Panc1 (cell line): Measurements from ENCODE around the gene CLDN5. TPM values are rescaled to one million over a fixed set of nuclear protein-coding genes. Genes with fewer than 3 reads are reported as not detected.

Source experiments
- ATAC-seq: fragments of 200-7000 bp; cut with Tn5 transposase; 2 replicates; pipeline ENCODE4 v1.9.1; 2020; ENCODE audit warnings: mild to moderate bottlenecking, moderate library complexity
- BruUV-seq: library from RNA; stranded (reverse); fragments of 400-500 nt; replicated peaks from 2 replicates; lab custom pipeline; 2021; lab: Mats Ljungman, UMichigan
- CTCF ChIA-PET: fragments of 300-600 bp; sonication (Branson Sonifier 250); formaldehyde crosslinking; loops from one replicate; lab custom pipeline; 2022; ENCODE audit warnings: antibody characterized with exemption; lab: Charles Lee
- POLR2A ChIA-PET: fragments of 300-600 bp; sonication (Branson Sonifier 250); formaldehyde crosslinking; loops from one replicate; lab custom pipeline; 2022; ENCODE audit warnings: antibody characterized with exemption; lab: Charles Lee
- DNase-seq: peaks from one replicate; pipeline ENCODE4 v3.0.0-alpha.2; 2010; ENCODE audit warnings: low read depth, low spot score
- H3K27ac ChIP-seq: 2 replicates; pipeline ENCODE4 v1.5.1; 2011; ENCODE audit warnings: mild to moderate bottlenecking, low read length, inconsistent platforms
- H3K27me3 ChIP-seq: fragments of 200-500 bp; sonication (Bioruptor generic); 2 replicates; pipeline ENCODE4 v1.6.0; 2014; ENCODE audit warnings: low read length, inconsistent platforms; ENCODE audit not compliant: control insufficient read depth, insufficient read depth
- H3K36me3 ChIP-seq: fragments of 200-500 bp; sonication (Bioruptor generic); 2 replicates; pipeline ENCODE4 v1.5.1; 2014; ENCODE audit warnings: inconsistent platforms, mild to moderate bottlenecking, low read length, moderate library complexity; ENCODE audit not compliant: control insufficient read depth, insufficient read depth
- H3K4me1 ChIP-seq: 2 replicates; pipeline ENCODE4 v1.5.1; 2011; ENCODE audit warnings: inconsistent platforms, mild to moderate bottlenecking, low read length, moderate library complexity; ENCODE audit not compliant: control insufficient read depth, insufficient read depth
- H3K4me3 ChIP-seq, 2 experiments: 2 replicates each; pipeline ENCODE4 v1.5.1; 2011 to 2012; ENCODE audit warnings: low read depth in 2 of 2, low read length in 2 of 2, mild to moderate bottlenecking in 2 of 2, inconsistent platforms in 1 of 2, moderate library complexity in 1 of 2
- H3K9me3 ChIP-seq: fragments of 200-500 bp; sonication (Bioruptor generic); 2 replicates; pipeline ENCODE4 v1.5.1; 2014; ENCODE audit warnings: low read depth, mild to moderate bottlenecking, inconsistent platforms, low read length, moderate library complexity; ENCODE audit not compliant: control insufficient read depth, insufficient read depth
- POLR2AphosphoS5 ChIP-seq: IDR thresholded peaks from 2 replicates; pipeline ENCODE4 v1.6.1; 2012; ENCODE audit warnings: mild to moderate bottlenecking, low read depth, low read length, moderate library complexity
- REST ChIP-seq, 2 experiments: IDR thresholded peaks; 2 replicates each; pipeline ENCODE4 v1.6.1; 2011 to 2012; ENCODE audit warnings: low read depth in 2 of 2, control low read depth in 1 of 2, low read length in 1 of 2, mild to moderate bottlenecking in 1 of 2, moderate library complexity in 1 of 2; ENCODE audit not compliant: insufficient read depth in 1 of 2
- SIN3A ChIP-seq: IDR thresholded peaks from 2 replicates; pipeline ENCODE4 v1.6.1; 2012; ENCODE audit warnings: low read depth, mild to moderate bottlenecking, low read length, moderate library complexity, borderline replicate concordance; ENCODE audit not compliant: insufficient read depth
- TCF7L2 ChIP-seq: IDR thresholded peaks from 2 replicates; pipeline ENCODE4 v1.6.1; 2011; ENCODE audit warnings: mild to moderate bottlenecking, low read depth, low read length, inconsistent platforms
- in situ Hi-C: cut with HindIII; loops from 2 replicates; pipeline ENCODE4 v1.10.0; 2016; ENCODE audit warnings: low sequenced_read_pairs, low pct_unique_long_range_greater_than_20kb
- intact Hi-C: fragments of 100-400 bp; cut with micrococcal nuclease; formaldehyde crosslinking; loops from one replicate; pipeline ENCODE4 v1.10.0; 2022; ENCODE audit not compliant: unreplicated experiment
- total RNA-seq: library from RNA; stranded (reverse); gene quantifications from one replicate; pipeline ENCODE4 v1.2.1, GENCODE V29; 2021; ENCODE audit not compliant: unreplicated experiment
- TF ChIP-seq, protein P1 (sequence below): fragments of 450-650 bp; IDR thresholded peaks from 2 replicates; pipeline ENCODE4 v1.5.1; 2017; ENCODE audit warnings: mild to moderate bottlenecking

Gene CLDN5
- total RNA-seq, 1 experiment from 2014 or later: 0.18 TPM

DNA sequence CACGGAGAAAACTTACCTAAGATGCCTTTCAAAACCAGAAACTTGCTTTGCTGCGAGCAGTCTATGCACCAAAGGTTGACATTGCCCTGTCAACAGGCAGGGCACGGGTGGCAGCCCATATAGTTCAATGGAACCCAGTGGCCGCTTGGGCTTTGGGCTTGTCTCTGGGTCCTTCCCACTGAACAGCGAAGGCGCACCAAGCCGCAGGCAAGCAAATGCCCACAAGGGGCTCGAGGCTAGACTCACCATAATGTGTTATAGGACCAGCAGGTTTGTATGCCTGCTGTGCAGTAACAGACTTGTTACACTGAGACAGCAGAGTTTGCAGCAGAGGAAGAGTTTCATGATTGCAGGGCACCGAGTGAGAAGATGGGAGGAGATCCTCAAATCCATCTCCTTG, 20.3 kb downstream of the CLDN5 start:
- in situ Hi-C loops: no loop called here
- POLR2A ChIA-PET: no interaction called here
- TF ChIP-seq, protein P1, sequence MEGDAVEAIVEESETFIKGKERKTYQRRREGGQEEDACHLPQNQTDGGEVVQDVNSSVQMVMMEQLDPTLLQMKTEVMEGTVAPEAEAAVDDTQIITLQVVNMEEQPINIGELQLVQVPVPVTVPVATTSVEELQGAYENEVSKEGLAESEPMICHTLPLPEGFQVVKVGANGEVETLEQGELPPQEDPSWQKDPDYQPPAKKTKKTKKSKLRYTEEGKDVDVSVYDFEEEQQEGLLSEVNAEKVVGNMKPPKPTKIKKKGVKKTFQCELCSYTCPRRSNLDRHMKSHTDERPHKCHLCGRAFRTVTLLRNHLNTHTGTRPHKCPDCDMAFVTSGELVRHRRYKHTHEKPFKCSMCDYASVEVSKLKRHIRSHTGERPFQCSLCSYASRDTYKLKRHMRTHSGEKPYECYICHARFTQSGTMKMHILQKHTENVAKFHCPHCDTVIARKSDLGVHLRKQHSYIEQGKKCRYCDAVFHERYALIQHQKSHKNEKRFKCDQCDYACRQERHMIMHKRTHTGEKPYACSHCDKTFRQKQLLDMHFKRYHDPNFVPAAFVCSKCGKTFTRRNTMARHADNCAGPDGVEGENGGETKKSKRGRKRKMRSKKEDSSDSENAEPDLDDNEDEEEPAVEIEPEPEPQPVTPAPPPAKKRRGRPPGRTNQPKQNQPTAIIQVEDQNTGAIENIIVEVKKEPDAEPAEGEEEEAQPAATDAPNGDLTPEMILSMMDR: no peak
- TF ChIP-seq REST (IDR thresholded peaks at IDR 0.05; ENCODE audit: insufficient read depth in 1 of 2, low read depth in 2 of 2, low read length in 1 of 2): no peak
- no peak for TF ChIP-seq SIN3A
- no peak for TF ChIP-seq TCF7L2
- no peak for TF ChIP-seq POLR2AphosphoS5
- Histone ChIP-seq H3K36me3 (no peaks in the 10 kb centered on the region), H3K4me3 (no peak overlapping the region), H3K27ac (no peak overlapping the region), H3K9me3 (no peaks in the 10 kb centered on the region), H3K4me1 (no peaks in the 10 kb centered on the region), H3K27me3 (no peaks in the 10 kb centered on the region)
- no TSS peak for BruUV-seq
- intact Hi-C loops: no loop called here
- ATAC-seq: no peak
- DNase-seq: no peak
- CTCF ChIA-PET: no interaction called here

- no peaks in the 10 kb centered on the region for H3K36me3 ChIP-seq
- POLR2A ChIA-PET: no interaction called here
- no peak overlapping the region for H3K27ac ChIP-seq
- intact Hi-C loops: no loop called here
- no peaks in the 10 kb centered on the region for H3K27me3 ChIP-seq
- in situ Hi-C loops: no loop called here
- no peak for TF ChIP-seq REST (IDR thresholded peaks at IDR 0.05; ENCODE audit: insufficient read depth in 1 of 2, low read depth in 2 of 2, low read length in 1 of 2)
- no peak for TF ChIP-seq TCF7L2
- no peak for TF ChIP-seq POLR2AphosphoS5
- TF ChIP-seq SIN3A: no peak
- TF ChIP-seq, protein P1: no peak
- H3K4me3 ChIP-seq: no peak overlapping the region
- no peaks in the 10 kb centered on the region for H3K4me1 ChIP-seq
- no TSS peak for BruUV-seq
- ATAC-seq: no peak
- CTCF ChIA-PET: no interaction called here
- H3K9me3 ChIP-seq: no peaks in the 10 kb centered on the region
- no peak for DNase-seq
Observed at GRCh38 chr22:19503367-19503766, 20.8 kb downstream of the CLDN5 start.
